Hepatocyte (in vitro differentiated cells): ENCODE measurements around the gene SGO2. TPM values are rescaled to one million over a fixed set of nuclear protein-coding genes. Genes with fewer than 3 reads are reported as not detected.

Experiments
- DNase-seq: peaks from one replicate; pipeline ENCODE4 v3.0.0-alpha.2; 2016; ENCODE audit warnings: low spot score
- H2AFZ ChIP-seq: fragments of 200-600 bp; sonication (generic); 2 replicates; pipeline ENCODE4 v1.6.0; 2016; ENCODE audit warnings: antibody characterized with exemption, mild to moderate bottlenecking
- H3K27ac ChIP-seq: fragments of 200-600 bp; sonication (generic); 2 replicates; pipeline ENCODE4 v1.5.1; 2016; ENCODE audit warnings: mild to moderate bottlenecking
- H3K27me3 ChIP-seq: fragments of 200-600 bp; sonication (generic); 2 replicates; pipeline ENCODE4 v1.6.1; 2016
- H3K36me3 ChIP-seq: fragments of 200-600 bp; sonication (generic); replicated peaks from 2 replicates; pipeline ENCODE4 v1.5.1; 2016; ENCODE audit warnings: low read depth; ENCODE audit not compliant: insufficient read depth
- H3K4me1 ChIP-seq: fragments of 200-600 bp; sonication (generic); 2 replicates; pipeline ENCODE4 v1.5.1; 2016; ENCODE audit warnings: mild to moderate bottlenecking, moderate library complexity; ENCODE audit not compliant: insufficient read depth
- H3K4me2 ChIP-seq: fragments of 200-600 bp; sonication (generic); 2 replicates; pipeline ENCODE4 v1.6.0; 2016
- H3K4me3 ChIP-seq: fragments of 200-600 bp; sonication (generic); 2 replicates; pipeline ENCODE4 v1.5.1; 2016; ENCODE audit warnings: mild to moderate bottlenecking
- H3K79me2 ChIP-seq: fragments of 200-600 bp; sonication (generic); 2 replicates; pipeline ENCODE4 v1.6.0; 2017; ENCODE audit warnings: mild to moderate bottlenecking
- H3K9me2 ChIP-seq: fragments of 200-600 bp; sonication (generic); replicated peaks from 2 replicates; pipeline ENCODE4 v1.6.0; 2017; ENCODE audit warnings: mild to moderate bottlenecking; ENCODE audit not compliant: insufficient read depth
- H3K9me3 ChIP-seq: fragments of 200-600 bp; sonication (generic); 2 replicates; pipeline ENCODE4 v1.5.1; 2016; ENCODE audit warnings: low read depth, mild to moderate bottlenecking
- H4K20me1 ChIP-seq: fragments of 200-600 bp; sonication (generic); 2 replicates; pipeline ENCODE4 v1.6.0; 2016; ENCODE audit warnings: mild to moderate bottlenecking; ENCODE audit not compliant: insufficient read depth, poor library complexity, severe bottlenecking
- EZH2 ChIP-seq: fragments of 200-600 bp; sonication (generic); IDR thresholded peaks from 2 replicates; pipeline ENCODE4 v1.6.1; 2016; ENCODE audit warnings: antibody characterized with exemption, mild to moderate bottlenecking, borderline replicate concordance
- EZH2phosphoT487 ChIP-seq: fragments of 200-600 bp; sonication (generic); IDR thresholded peaks from one replicate; pipeline ENCODE4 v1.6.1; 2018; ENCODE audit warnings: antibody characterized with exemption, mild to moderate bottlenecking, low read depth, moderate library complexity; ENCODE audit not compliant: unreplicated experiment, severe bottlenecking
- WGBS: methylation state at CpG from one replicate; pipeline ENCODE4 v1.1.6; 2016; ENCODE audit warnings: low lambda C conversion rate; ENCODE audit errors: missing lambda C conversion rate; 5-methylcytosine and 5-hydroxymethylcytosine counted together
- polyA plus RNA-seq: library from polyadenylated mRNA; unstranded; fragments of >200 nt; fragmentation: Nextera tagmentation; extraction: Ambion mirVana; gene quantifications from 2 replicates; pipeline ENCODE4 v1.2.1, GENCODE V29; 2016
- total RNA-seq: library from RNA; depleted of rRNA; stranded (reverse); fragments of >200 nt; gene quantifications from 2 replicates; pipeline ENCODE4 v1.2.3, GENCODE V29; 2014
- TF ChIP-seq, protein P1 (sequence below): fragments of 200-600 bp; sonication (generic); IDR thresholded peaks from 2 replicates; pipeline ENCODE4 v1.5.1; 2016; ENCODE audit warnings: antibody characterized with exemption, mild to moderate bottlenecking; ENCODE audit not compliant: poor library complexity

The SGO2 gene, protein sequence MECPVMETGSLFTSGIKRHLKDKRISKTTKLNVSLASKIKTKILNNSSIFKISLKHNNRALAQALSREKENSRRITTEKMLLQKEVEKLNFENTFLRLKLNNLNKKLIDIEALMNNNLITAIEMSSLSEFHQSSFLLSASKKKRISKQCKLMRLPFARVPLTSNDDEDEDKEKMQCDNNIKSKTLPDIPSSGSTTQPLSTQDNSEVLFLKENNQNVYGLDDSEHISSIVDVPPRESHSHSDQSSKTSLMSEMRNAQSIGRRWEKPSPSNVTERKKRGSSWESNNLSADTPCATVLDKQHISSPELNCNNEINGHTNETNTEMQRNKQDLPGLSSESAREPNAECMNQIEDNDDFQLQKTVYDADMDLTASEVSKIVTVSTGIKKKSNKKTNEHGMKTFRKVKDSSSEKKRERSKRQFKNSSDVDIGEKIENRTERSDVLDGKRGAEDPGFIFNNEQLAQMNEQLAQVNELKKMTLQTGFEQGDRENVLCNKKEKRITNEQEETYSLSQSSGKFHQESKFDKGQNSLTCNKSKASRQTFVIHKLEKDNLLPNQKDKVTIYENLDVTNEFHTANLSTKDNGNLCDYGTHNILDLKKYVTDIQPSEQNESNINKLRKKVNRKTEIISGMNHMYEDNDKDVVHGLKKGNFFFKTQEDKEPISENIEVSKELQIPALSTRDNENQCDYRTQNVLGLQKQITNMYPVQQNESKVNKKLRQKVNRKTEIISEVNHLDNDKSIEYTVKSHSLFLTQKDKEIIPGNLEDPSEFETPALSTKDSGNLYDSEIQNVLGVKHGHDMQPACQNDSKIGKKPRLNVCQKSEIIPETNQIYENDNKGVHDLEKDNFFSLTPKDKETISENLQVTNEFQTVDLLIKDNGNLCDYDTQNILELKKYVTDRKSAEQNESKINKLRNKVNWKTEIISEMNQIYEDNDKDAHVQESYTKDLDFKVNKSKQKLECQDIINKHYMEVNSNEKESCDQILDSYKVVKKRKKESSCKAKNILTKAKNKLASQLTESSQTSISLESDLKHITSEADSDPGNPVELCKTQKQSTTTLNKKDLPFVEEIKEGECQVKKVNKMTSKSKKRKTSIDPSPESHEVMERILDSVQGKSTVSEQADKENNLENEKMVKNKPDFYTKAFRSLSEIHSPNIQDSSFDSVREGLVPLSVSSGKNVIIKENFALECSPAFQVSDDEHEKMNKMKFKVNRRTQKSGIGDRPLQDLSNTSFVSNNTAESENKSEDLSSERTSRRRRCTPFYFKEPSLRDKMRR
- 4.2 and 5.6 TPM in 2 replicates for total RNA-seq
- polyA plus RNA-seq, result 4.9 and 7.0 TPM in 2 replicates

DNA sequence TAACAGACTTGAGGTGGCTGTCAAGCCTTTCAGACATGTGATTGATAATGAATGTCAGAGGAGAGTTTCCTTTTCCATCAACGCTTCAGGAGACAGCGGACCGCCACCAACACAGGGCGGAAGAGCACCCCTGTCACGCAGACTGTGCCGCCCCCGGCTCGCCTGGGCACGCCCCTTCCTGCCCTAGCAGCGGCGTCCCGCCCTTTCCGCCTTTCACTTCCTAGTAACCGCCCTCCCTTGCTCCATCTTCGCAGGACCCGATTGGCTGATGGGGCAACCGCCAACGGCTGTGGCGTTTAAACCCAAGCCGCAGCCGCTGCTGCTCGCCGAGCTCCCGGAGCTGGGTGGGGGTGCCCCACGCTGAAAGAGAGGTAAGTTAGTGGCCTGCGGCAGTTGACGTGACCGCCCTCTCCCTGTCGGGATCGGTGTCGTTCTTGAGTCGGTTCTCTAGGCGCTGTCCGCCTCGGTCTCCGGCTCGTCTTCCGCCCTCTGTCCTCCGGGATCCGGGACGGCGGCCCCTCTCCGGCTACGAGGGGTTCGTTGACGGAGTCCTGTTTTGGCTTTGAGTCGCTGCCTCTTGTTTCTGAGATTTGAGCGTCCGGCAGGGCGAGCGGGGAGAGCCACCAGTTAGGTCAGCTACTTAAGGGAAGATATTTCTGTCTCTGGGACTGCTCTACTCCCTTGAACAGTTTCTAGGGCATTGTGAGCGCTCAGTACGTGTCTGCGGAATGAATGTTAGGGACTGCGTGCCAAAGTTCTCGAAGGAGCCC lies at the start of gene SGO2:
SGO2 (plus strand) TSS at position 326 of the 770 bp plus-strand sequence. CDS start 6,769 bp downstream, outside the sequence.
- WGBS, result under 1% methylated on average over 54 of the region's 56 CpGs
- Histone ChIP-seq H3K4me2 (peak within 1 kb of the TSS; percentile 84), H3K9me3 (no peaks in the 10 kb centered on the region), H3K27ac (peak within 1 kb of the TSS; percentile 38), H4K20me1 (no peaks in the 10 kb centered on the region), H3K36me3 (no peaks in the 10 kb centered on the region), H2AFZ (peak within 1 kb of the TSS; percentile 86), H3K9me2 (no peaks in the 10 kb centered on the region), H3K27me3 (peaks cover under 1% of the 10 kb centered on the region), H3K4me3 (peak within 1 kb of the TSS; percentile 40), H3K79me2 (peaks cover 29% of the 10 kb centered on the region), H3K4me1 (no peaks in the 10 kb centered on the region)
- DNase-seq, result peak; percentile 97
- TF ChIP-seq EZH2, result no peak
- TF ChIP-seq, protein P1, sequence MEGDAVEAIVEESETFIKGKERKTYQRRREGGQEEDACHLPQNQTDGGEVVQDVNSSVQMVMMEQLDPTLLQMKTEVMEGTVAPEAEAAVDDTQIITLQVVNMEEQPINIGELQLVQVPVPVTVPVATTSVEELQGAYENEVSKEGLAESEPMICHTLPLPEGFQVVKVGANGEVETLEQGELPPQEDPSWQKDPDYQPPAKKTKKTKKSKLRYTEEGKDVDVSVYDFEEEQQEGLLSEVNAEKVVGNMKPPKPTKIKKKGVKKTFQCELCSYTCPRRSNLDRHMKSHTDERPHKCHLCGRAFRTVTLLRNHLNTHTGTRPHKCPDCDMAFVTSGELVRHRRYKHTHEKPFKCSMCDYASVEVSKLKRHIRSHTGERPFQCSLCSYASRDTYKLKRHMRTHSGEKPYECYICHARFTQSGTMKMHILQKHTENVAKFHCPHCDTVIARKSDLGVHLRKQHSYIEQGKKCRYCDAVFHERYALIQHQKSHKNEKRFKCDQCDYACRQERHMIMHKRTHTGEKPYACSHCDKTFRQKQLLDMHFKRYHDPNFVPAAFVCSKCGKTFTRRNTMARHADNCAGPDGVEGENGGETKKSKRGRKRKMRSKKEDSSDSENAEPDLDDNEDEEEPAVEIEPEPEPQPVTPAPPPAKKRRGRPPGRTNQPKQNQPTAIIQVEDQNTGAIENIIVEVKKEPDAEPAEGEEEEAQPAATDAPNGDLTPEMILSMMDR, result no peak
- no peak for TF ChIP-seq EZH2phosphoT487

DNA sequence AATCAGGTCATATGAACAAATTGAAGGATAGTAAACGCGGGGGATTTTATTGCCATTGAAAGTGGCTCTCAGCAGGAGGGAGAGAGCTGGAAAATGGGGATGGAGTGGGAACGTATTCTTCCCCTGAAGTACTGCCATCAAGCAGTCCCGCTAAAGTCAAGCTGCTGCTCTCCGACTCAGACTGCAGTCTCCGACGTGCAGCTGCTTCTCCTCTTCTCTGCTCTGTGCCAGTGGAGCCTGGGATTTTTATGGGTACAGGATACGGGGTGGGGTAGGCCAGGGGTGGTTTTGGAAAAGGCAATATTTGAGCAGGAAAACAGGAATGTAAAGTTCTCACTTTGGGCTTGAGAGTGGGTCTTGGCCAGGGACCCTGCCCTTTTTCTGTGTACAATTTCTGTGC lies 49.2 kb upstream of the SGO2 start:
- no peaks in the 10 kb centered on the region for H3K36me3 ChIP-seq
- H4K20me1 ChIP-seq, result no peaks in the 10 kb centered on the region
- no peaks in the 10 kb centered on the region for H3K27me3 ChIP-seq
- no peak overlapping the region for H3K4me2 ChIP-seq
- H3K79me2 ChIP-seq, result no peaks in the 10 kb centered on the region
- WGBS, result 83% methylated on average over 8 of the region's 8 CpGs
- H3K9me3 ChIP-seq, result no peaks in the 10 kb centered on the region
- H2AFZ ChIP-seq, result no peak overlapping the region
- no peak overlapping the region for H3K27ac ChIP-seq
- H3K4me3 ChIP-seq, result no peak overlapping the region
- TF ChIP-seq EZH2 (no peak), EZH2phosphoT487 (no peak)
- TF ChIP-seq, protein P1, result no peak
- no peak for DNase-seq
- H3K9me2 ChIP-seq, result no peaks in the 10 kb centered on the region
- H3K4me1 ChIP-seq, result no peaks in the 10 kb centered on the region

DNA sequence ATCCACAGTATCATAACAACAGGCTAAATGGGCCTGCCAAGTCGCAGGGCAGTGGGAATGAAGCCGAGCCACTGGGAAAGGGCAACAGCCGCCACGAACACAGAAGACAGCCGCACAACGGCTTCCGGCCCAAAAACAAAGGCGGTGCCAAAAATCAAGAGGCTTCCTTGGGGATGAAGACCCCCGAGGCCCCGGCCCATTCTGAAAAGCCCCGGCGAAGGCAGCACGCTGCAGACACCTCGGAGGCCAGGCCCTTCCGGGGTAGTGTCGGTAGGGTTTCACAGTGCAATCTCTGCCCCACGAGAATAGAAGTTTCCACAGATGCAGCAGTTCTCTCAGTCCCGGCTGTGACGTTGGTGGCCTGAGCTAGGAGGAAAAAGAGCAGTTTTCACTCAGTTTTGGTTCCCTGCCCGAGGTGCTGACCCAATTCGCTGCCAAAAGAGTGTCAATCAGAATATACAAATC lies 48.3 kb upstream of the SGO2 start:
- no peak for DNase-seq
- H3K27ac ChIP-seq, result no peak overlapping the region
- 99% methylated on average over 21 of the region's 21 CpGs for WGBS
- H3K4me3 ChIP-seq, result no peak overlapping the region
- TF ChIP-seq, protein P1, result no peak
- no peak for TF ChIP-seq EZH2phosphoT487
- no peak for TF ChIP-seq EZH2
- no peak overlapping the region for H3K4me2 ChIP-seq
- no peaks in the 10 kb centered on the region for H3K27me3 ChIP-seq
- no peaks in the 10 kb centered on the region for H4K20me1 ChIP-seq
- no peaks in the 10 kb centered on the region for H3K9me3 ChIP-seq
- no peak overlapping the region for H2AFZ ChIP-seq
- H3K9me2 ChIP-seq, result no peaks in the 10 kb centered on the region
- H3K79me2 ChIP-seq, result no peaks in the 10 kb centered on the region
- H3K4me1 ChIP-seq, result no peaks in the 10 kb centered on the region
- H3K36me3 ChIP-seq, result no peaks in the 10 kb centered on the region
